SK-N-SH treated with all-trans-retinoic acid at 6 μM for 48 hours (cell line): ENCODE measurements around the gene AFF1.

ENCODE experiments used
- ATAC-seq: fragments of 200-7000 bp; cut with Tn5 transposase; 3 replicates; pipeline ENCODE4 v1.9.1; 2020; ENCODE audit warnings: mild to moderate bottlenecking, moderate library complexity
- ARNTL ChIP-seq: fragments of 450-650 bp; formaldehyde crosslinking; IDR thresholded peaks from 2 replicates; pipeline ENCODE4 v1.5.0; 2020; ENCODE audit warnings: low read depth, mild to moderate bottlenecking, moderate library complexity, borderline replicate concordance
- BACH2 ChIP-seq: fragments of 250-450 bp; sonication (Bioruptor Pico); IDR thresholded peaks from 2 replicates; pipeline ENCODE4 v1.9.0; 2021; ENCODE audit warnings: mild to moderate bottlenecking, borderline replicate concordance
- CSDC2 ChIP-seq: fragments of 250-450 bp; sonication (Bioruptor Pico); IDR thresholded peaks from 2 replicates; pipeline ENCODE4 v1.5.0; 2020; ENCODE audit warnings: mild to moderate bottlenecking, moderate library complexity
- CSRNP3 ChIP-seq: fragments of 250-450 bp; sonication (Bioruptor Pico); IDR thresholded peaks from 2 replicates; pipeline ENCODE4 v1.5.1; 2021; ENCODE audit warnings: mild to moderate bottlenecking, moderate library complexity
- GLIS3 ChIP-seq: fragments of 250-450 bp; sonication (Bioruptor Pico); IDR thresholded peaks from 2 replicates; pipeline ENCODE4 v1.5.0; 2020; ENCODE audit warnings: mild to moderate bottlenecking, moderate library complexity
- ISL1 ChIP-seq: fragments of 250-450 bp; sonication (Bioruptor Pico); IDR thresholded peaks from 2 replicates; pipeline ENCODE4 v2.1.2; 2022; ENCODE audit warnings: mild to moderate bottlenecking, moderate library complexity
- OSR1 ChIP-seq: fragments of 250-450 bp; sonication (Bioruptor Pico); IDR thresholded peaks from 2 replicates; pipeline ENCODE4 v1.8.0; 2022; ENCODE audit warnings: moderate library complexity, mild to moderate bottlenecking, inconsistent platforms
- PATZ1 ChIP-seq: fragments of 250-450 bp; sonication (Bioruptor Pico); IDR thresholded peaks from 2 replicates; pipeline ENCODE4 v1.8.0; 2020; ENCODE audit warnings: mild to moderate bottlenecking, moderate library complexity, borderline replicate concordance
- POU6F1 ChIP-seq: fragments of 250-450 bp; sonication (Bioruptor Pico); IDR thresholded peaks from 2 replicates; pipeline ENCODE4 v1.8.0; 2021; ENCODE audit warnings: low read depth, mild to moderate bottlenecking, moderate library complexity, borderline replicate concordance
- PPARA ChIP-seq: fragments of 250-450 bp; sonication (Bioruptor Pico); IDR thresholded peaks from 2 replicates; pipeline ENCODE4 v1.5.0; 2020; ENCODE audit warnings: mild to moderate bottlenecking, borderline replicate concordance
- RARB ChIP-seq: fragments of 250-450 bp; sonication (Bioruptor Pico); IDR thresholded peaks from 2 replicates; pipeline ENCODE4 v1.8.0; 2021; ENCODE audit warnings: mild to moderate bottlenecking, moderate library complexity
- SNAI2 ChIP-seq: fragments of 250-450 bp; sonication (Bioruptor Pico); IDR thresholded peaks from 2 replicates; pipeline ENCODE4 v1.5.0; 2020; ENCODE audit warnings: mild to moderate bottlenecking, moderate library complexity
- TCF4 ChIP-seq: fragments of 250-450 bp; sonication (Bioruptor Pico); IDR thresholded peaks from 2 replicates; pipeline ENCODE4 v1.8.0; 2021; ENCODE audit warnings: mild to moderate bottlenecking, moderate library complexity, borderline replicate concordance
- ZC3H10 ChIP-seq: fragments of 250-450 bp; sonication (Bioruptor Pico); IDR thresholded peaks from 2 replicates; pipeline ENCODE4 v1.5.1; 2021; ENCODE audit warnings: mild to moderate bottlenecking, moderate library complexity
- ZFP3 ChIP-seq: fragments of 250-450 bp; sonication (Bioruptor Pico); IDR thresholded peaks from 2 replicates; pipeline ENCODE4 v1.5.0; 2020; ENCODE audit warnings: mild to moderate bottlenecking, moderate library complexity
- ZFP30 ChIP-seq: fragments of 450-650 bp; formaldehyde crosslinking; IDR thresholded peaks from 2 replicates; pipeline ENCODE4 v1.5.0; 2022; ENCODE audit warnings: mild to moderate bottlenecking, moderate library complexity
- ZNF70 ChIP-seq: fragments of 450-650 bp; formaldehyde crosslinking; IDR thresholded peaks from 2 replicates; pipeline ENCODE4 v1.5.0; 2020; ENCODE audit warnings: mild to moderate bottlenecking, moderate library complexity
- ZNF8 ChIP-seq: fragments of 450-650 bp; formaldehyde crosslinking; IDR thresholded peaks from 2 replicates; pipeline ENCODE4 v1.5.0; 2020; ENCODE audit warnings: mild to moderate bottlenecking, moderate library complexity
- TF ChIP-seq, protein P1 (sequence below): fragments of 250-450 bp; sonication (Bioruptor Pico); IDR thresholded peaks from 2 replicates; pipeline ENCODE4 v1.5.0; 2020; ENCODE audit warnings: mild to moderate bottlenecking, moderate library complexity
- TF ChIP-seq, protein P2 (sequence below): fragments of 250-450 bp; sonication (Bioruptor Pico); IDR thresholded peaks from 2 replicates; pipeline ENCODE4 v1.5.1; 2020; ENCODE audit warnings: low read depth, mild to moderate bottlenecking, moderate library complexity

The AFF1 gene

DNA sequence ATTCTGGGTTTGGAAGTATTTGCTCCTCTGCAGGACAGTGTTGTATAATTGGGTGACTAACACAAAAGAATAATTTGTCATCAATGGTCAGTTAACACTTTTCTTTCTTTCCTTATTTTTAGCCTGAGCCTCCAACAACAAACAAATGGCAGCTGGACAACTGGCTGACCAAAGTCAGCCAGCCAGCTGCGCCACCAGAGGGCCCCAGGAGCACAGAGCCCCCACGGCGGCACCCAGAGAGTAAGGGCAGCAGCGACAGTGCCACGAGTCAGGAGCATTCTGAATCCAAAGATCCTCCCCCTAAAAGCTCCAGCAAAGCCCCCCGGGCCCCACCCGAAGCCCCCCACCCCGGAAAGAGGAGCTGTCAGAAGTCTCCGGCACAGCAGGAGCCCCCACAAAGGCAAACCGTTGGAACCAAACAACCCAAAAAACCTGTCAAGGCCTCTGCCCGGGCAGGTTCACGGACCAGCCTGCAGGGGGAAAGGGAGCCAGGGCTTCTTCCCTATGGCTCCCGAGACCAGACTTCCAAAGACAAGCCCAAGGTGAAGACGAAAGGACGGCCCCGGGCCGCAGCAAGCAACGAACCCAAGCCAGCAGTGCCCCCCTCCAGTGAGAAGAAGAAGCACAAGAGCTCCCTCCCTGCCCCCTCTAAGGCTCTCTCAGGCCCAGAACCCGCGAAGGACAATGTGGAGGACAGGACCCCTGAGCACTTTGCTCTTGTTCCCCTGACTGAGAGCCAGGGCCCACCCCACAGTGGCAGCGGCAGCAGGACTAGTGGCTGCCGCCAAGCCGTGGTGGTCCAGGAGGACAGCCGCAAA lies 179.6 kb downstream of the AFF1 start:
- ATAC-seq, result no peak
- TF ChIP-seq, protein P1, sequence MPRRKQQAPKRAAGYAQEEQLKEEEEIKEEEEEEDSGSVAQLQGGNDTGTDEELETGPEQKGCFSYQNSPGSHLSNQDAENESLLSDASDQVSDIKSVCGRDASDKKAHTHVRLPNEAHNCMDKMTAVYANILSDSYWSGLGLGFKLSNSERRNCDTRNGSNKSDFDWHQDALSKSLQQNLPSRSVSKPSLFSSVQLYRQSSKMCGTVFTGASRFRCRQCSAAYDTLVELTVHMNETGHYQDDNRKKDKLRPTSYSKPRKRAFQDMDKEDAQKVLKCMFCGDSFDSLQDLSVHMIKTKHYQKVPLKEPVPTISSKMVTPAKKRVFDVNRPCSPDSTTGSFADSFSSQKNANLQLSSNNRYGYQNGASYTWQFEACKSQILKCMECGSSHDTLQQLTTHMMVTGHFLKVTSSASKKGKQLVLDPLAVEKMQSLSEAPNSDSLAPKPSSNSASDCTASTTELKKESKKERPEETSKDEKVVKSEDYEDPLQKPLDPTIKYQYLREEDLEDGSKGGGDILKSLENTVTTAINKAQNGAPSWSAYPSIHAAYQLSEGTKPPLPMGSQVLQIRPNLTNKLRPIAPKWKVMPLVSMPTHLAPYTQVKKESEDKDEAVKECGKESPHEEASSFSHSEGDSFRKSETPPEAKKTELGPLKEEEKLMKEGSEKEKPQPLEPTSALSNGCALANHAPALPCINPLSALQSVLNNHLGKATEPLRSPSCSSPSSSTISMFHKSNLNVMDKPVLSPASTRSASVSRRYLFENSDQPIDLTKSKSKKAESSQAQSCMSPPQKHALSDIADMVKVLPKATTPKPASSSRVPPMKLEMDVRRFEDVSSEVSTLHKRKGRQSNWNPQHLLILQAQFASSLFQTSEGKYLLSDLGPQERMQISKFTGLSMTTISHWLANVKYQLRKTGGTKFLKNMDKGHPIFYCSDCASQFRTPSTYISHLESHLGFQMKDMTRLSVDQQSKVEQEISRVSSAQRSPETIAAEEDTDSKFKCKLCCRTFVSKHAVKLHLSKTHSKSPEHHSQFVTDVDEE (CRISPR knock-in tag), result no peak
- TF ChIP-seq ZFP30 (CRISPR knock-in tag) (no peak), ARNTL (CRISPR knock-in tag) (no peak), RARB (no peak), PATZ1 (CRISPR knock-in tag) (no peak), ZNF8 (no peak), CSDC2 (CRISPR knock-in tag) (no peak), SNAI2 (CRISPR knock-in tag) (no peak), ISL1 (CRISPR knock-in tag) (no peak), ZNF70 (CRISPR knock-in tag) (no peak), ZFP3 (no peak), OSR1 (CRISPR knock-in tag) (no peak), CSRNP3 (CRISPR knock-in tag) (no peak), GLIS3 (CRISPR knock-in tag) (no peak), POU6F1 (CRISPR knock-in tag) (no peak)
- TF ChIP-seq, protein P2, sequence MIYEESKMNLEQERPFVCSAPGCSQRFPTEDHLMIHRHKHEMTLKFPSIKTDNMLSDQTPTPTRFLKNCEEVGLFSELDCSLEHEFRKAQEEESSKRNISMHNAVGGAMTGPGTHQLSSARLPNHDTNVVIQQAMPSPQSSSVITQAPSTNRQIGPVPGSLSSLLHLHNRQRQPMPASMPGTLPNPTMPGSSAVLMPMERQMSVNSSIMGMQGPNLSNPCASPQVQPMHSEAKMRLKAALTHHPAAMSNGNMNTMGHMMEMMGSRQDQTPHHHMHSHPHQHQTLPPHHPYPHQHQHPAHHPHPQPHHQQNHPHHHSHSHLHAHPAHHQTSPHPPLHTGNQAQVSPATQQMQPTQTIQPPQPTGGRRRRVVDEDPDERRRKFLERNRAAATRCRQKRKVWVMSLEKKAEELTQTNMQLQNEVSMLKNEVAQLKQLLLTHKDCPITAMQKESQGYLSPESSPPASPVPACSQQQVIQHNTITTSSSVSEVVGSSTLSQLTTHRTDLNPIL (CRISPR knock-in tag), result no peak
- TF ChIP-seq, all 23 proteins: peak for 0

DNA sequence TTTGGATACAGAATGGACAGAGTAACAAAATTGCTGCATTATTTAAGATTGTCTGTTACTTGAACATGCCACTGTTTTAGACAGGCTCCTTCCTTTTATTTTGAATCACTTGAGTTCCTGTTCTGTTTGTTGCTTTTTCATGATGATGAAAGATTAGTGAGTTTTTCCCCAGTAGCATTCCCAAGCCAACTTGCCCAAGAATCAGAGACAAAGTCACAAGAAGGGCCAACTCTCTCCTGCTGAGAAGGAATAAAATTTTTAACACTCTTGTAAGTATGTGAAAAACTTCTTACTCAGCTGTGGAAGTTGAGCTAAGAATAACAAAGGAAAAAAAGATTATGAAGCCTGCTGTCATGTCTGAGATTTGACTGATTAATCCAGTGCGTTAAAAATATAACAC lies 181.4 kb downstream of the AFF1 start:
- ATAC-seq, result no peak
- no peak for TF ChIP-seq TCF4
- TF ChIP-seq POU6F1 (CRISPR knock-in tag), result no peak
- no peak for TF ChIP-seq ZFP30 (CRISPR knock-in tag)
- TF ChIP-seq, protein P2 (CRISPR knock-in tag), result no peak
- no peak for TF ChIP-seq ARNTL (CRISPR knock-in tag)
- no peak for TF ChIP-seq ZC3H10 (CRISPR knock-in tag)
- TF ChIP-seq BACH2, result no peak
- TF ChIP-seq CSDC2 (CRISPR knock-in tag), result no peak
- no peak for TF ChIP-seq ZFP3
- TF ChIP-seq PPARA (CRISPR knock-in tag), result no peak
- TF ChIP-seq, protein P1 (CRISPR knock-in tag), result no peak
- no peak for TF ChIP-seq PATZ1 (CRISPR knock-in tag)
- no peak for TF ChIP-seq SNAI2 (CRISPR knock-in tag)
- TF ChIP-seq ISL1 (CRISPR knock-in tag), result no peak
